ENCODE results near the gene FBN1. TPM values are rescaled to one million over a fixed set of nuclear protein-coding genes. Genes with fewer than 3 reads are reported as not detected.

The FBN1 gene
- total and polyA plus RNA-seq, 2 of the 13 experiments (the other 11 are each of a cell fraction or from before 2014, with no cell fraction given): 1.5 to 3.0 TPM

DNA sequence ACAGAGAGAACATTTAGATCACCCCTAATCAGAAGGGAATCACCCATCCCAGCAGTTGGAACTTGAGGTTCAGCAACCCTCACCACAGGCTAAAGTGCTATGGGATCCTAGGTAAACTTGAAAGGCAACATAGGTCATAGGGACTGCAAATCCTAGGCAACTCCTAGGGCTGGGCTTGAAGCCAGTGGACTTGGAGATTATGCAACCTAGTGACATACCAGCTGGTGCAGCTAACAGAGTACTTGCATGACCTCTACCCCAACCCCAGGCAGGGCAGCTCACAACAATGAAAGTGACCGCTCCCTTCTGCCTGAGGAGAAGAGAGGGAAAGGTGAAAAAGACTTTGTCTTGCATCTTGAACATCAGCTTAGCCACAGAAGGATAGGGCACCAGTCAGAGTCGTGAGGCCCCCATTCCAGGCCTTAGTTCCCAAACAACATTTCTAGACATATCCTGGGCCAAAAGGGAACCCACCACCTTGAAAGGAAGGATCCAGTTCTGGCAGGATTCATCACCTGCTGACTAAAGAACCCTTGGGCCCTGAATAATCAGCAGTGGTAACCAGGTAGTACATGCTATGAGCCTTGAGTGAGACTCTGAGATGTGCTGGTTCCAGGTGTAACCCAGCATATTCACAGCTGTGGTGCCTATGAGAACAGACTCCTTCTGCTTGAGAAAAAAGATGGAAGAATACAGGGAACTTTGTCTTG is 37.6 kb upstream of the FBN1 start (continued):
- TF ChIP-seq SOX13 (IDR thresholded peaks at IDR 0.05) (no peak), SOX13 (CRISPR knock-in tag; conservative IDR thresholded peaks at IDR 0.05 in 1 of 2, IDR thresholded peaks at IDR 0.05 in 1 of 2) (peak in 1 of 2 experiments; percentile 42; a peak in 1 of 4 replicates), RBFOX2 (IDR thresholded peaks at IDR 0.05; ENCODE audit: low read depth, low read length) (no peak), DNMT3B (CRISPR knock-in tag; conservative IDR thresholded peaks at IDR 0.05) (no peak), SP1 (IDR thresholded peaks at IDR 0.05) (no peak), SP1 (CRISPR knock-in tag; IDR thresholded peaks at IDR 0.05) (no peak), GLMP (CRISPR knock-in tag; IDR thresholded peaks at IDR 0.05; ENCODE audit: borderline replicate concordance) (no peak), RXRA (CRISPR knock-in tag; IDR thresholded peaks at IDR 0.05) (peak; percentile 64; the same call in 1 of the 2 replicates), KLF6 (CRISPR knock-in tag; IDR thresholded peaks at IDR 0.05) (no peak), TEAD2 (CRISPR knock-in tag; IDR thresholded peaks at IDR 0.05) (no peak), CTCF (CRISPR knock-in tag; IDR thresholded peaks at IDR 0.05) (no peak), BCL6 (CRISPR knock-in tag; IDR thresholded peaks at IDR 0.05) (peak; percentile 59), THAP11 (CRISPR knock-in tag; IDR thresholded peaks at IDR 0.05) (no peak), IKZF4 (CRISPR knock-in tag; IDR thresholded peaks at IDR 0.05; ENCODE audit: borderline replicate concordance, low read depth, not compliant biosample characterization) (no peak), POLR2AphosphoS2 (IDR thresholded peaks at IDR 0.05; ENCODE audit: low read depth, low read length) (no peak), ZNF777 (CRISPR knock-in tag; IDR thresholded peaks at IDR 0.05) (no peak), RARA (CRISPR knock-in tag; IDR thresholded peaks at IDR 0.05) (peak; percentile 78), ZNF20 (CRISPR knock-in tag; IDR thresholded peaks at IDR 0.05) (0 out of 2 replicates have a peak, but pooled peaks have one; percentile 50), SALL1 (CRISPR knock-in tag; IDR thresholded peaks at IDR 0.05) (peak; percentile 33; the same call in 1 of the 2 replicates)
- TF ChIP-seq, protein P1, sequence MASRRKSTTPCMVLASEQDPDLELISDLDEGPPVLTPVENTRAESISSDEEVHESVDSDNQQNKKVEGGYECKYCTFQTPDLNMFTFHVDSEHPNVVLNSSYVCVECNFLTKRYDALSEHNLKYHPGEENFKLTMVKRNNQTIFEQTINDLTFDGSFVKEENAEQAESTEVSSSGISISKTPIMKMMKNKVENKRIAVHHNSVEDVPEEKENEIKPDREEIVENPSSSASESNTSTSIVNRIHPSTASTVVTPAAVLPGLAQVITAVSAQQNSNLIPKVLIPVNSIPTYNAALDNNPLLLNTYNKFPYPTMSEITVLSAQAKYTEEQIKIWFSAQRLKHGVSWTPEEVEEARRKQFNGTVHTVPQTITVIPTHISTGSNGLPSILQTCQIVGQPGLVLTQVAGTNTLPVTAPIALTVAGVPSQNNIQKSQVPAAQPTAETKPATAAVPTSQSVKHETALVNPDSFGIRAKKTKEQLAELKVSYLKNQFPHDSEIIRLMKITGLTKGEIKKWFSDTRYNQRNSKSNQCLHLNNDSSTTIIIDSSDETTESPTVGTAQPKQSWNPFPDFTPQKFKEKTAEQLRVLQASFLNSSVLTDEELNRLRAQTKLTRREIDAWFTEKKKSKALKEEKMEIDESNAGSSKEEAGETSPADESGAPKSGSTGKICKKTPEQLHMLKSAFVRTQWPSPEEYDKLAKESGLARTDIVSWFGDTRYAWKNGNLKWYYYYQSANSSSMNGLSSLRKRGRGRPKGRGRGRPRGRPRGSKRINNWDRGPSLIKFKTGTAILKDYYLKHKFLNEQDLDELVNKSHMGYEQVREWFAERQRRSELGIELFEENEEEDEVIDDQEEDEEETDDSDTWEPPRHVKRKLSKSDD (CRISPR knock-in tag; IDR thresholded peaks at IDR 0.05; ENCODE audit: low read depth): no peak
- TF ChIP-seq, protein P2, sequence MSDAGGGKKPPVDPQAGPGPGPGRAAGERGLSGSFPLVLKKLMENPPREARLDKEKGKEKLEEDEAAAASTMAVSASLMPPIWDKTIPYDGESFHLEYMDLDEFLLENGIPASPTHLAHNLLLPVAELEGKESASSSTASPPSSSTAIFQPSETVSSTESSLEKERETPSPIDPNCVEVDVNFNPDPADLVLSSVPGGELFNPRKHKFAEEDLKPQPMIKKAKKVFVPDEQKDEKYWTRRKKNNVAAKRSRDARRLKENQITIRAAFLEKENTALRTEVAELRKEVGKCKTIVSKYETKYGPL (CRISPR knock-in tag; IDR thresholded peaks at IDR 0.05): peak; percentile 84
- TF ChIP-seq, protein P3, sequence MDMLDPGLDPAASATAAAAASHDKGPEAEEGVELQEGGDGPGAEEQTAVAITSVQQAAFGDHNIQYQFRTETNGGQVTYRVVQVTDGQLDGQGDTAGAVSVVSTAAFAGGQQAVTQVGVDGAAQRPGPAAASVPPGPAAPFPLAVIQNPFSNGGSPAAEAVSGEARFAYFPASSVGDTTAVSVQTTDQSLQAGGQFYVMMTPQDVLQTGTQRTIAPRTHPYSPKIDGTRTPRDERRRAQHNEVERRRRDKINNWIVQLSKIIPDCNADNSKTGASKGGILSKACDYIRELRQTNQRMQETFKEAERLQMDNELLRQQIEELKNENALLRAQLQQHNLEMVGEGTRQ (IDR thresholded peaks at IDR 0.05; ENCODE audit: low read depth, low read length): no peak
- TF ChIP-seq, protein P3 (CRISPR knock-in tag; IDR thresholded peaks at IDR 0.05; ENCODE audit: borderline replicate concordance): no peak
